Uterus (tissue), 2 donors: ENCODE data around the gene PGLYRP4.

ENCODE experiments used
- POLR2A ChIP-seq, 2 donors: fragments of 450-650 bp; IDR thresholded peaks; one replicate each; pipeline ENCODE4 v1.6.1; 2016; ENCODE audit warnings: antibody characterized with exemption in 2 of 2, mild to moderate bottlenecking in 1 of 2, moderate library complexity in 1 of 2
- TF ChIP-seq, protein P1 (sequence below), 4 experiments: fragments of 200-600 bp in 2 of 4; fragments of 450-650 bp in 2 of 4; sonication (generic) in 2 of 4; IDR thresholded peaks; one replicate each; pipeline ENCODE4 v1.5.1; 2016 to 2019; ENCODE audit warnings: antibody characterized with exemption in 4 of 4, mild to moderate bottlenecking in 2 of 4, moderate library complexity in 1 of 4

DNA sequence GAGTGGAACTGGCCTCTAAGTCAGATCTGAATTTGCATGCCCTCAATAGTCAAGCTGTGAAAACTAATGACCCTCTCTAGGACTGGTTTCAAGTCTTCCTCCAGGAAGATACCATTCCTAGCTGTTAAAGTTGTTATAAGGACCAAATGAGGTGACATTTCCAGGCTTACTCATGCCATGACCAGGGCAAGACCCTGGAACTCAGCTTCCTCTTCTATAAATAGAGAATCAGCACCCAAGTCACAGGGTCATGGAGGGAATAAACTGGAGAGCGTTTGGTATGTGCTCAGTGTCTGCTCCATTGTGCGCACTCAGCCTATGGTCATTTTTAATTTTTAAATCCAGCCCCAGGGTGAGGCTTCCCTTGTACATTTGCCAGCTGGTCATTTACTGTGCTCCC is 11.5 kb upstream of the PGLYRP4 start:
- TF ChIP-seq, protein P1, sequence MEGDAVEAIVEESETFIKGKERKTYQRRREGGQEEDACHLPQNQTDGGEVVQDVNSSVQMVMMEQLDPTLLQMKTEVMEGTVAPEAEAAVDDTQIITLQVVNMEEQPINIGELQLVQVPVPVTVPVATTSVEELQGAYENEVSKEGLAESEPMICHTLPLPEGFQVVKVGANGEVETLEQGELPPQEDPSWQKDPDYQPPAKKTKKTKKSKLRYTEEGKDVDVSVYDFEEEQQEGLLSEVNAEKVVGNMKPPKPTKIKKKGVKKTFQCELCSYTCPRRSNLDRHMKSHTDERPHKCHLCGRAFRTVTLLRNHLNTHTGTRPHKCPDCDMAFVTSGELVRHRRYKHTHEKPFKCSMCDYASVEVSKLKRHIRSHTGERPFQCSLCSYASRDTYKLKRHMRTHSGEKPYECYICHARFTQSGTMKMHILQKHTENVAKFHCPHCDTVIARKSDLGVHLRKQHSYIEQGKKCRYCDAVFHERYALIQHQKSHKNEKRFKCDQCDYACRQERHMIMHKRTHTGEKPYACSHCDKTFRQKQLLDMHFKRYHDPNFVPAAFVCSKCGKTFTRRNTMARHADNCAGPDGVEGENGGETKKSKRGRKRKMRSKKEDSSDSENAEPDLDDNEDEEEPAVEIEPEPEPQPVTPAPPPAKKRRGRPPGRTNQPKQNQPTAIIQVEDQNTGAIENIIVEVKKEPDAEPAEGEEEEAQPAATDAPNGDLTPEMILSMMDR (IDR thresholded peaks at IDR 0.05): no peak
- TF ChIP-seq POLR2A (IDR thresholded peaks at IDR 0.05): no peak
